ENCODE measurements around the gene ARL2.
"Not testable (repeated sequence)": the region's sequence is repeated elsewhere in the genome, so short reads cannot be mapped to it uniquely, and the experiment has no call there.

Gene ARL2

GRCh38 chr11:65013888-65014725 lies at the start of gene ARL2:
Gene ARL2, plus strand, starts transcription at chr11:65014160. Its CDS starts 48 bp downstream, at chr11:65014208.
- DNase-seq (ENCODE audit: low spot score) = peak; percentile 90

- no peak for DNase-seq (ENCODE audit: low spot score)
Measured at GRCh38 chr11:64967375-64967774, 46.6 kb upstream of the ARL2 start.

- DNase-seq (ENCODE audit: low spot score) = peak; percentile 17
Measured at GRCh38 chr11:64969209-64969608, 44.8 kb upstream of the ARL2 start.

- DNase-seq (ENCODE audit: low spot score) = no peak
Measured at GRCh38 chr11:64970731-64971151, 43.2 kb upstream of the ARL2 start.

GRCh38 chr11:64971421-64972233 lies 42.3 kb upstream of the ARL2 start, which contains the start of gene MAJIN:
Gene MAJIN, minus strand, starts transcription at chr11:64972108. Its CDS starts 12,703 bp downstream, at chr11:64959405.
- peak; percentile 92 for DNase-seq (ENCODE audit: low spot score)

DNA sequence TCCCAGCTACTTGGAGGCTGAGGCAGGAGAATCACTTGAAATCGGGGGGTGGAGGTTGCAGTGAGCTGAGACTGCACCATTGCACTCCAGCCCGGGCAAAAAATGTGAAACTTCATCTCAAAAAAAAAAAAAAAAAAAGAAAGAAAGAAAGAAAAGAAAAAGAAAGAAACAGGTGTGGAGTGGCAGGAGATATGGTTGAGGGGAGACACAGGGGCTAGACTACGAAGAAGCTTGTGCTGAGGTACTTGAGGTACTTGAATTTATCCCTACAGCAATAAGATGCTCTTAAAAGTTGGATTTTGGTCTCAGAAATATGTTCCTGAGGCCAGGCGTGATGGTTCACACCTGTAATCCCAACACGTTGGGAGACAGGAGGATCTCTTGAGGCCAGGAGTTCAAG lies 39.8 kb upstream of the ARL2 start:
- no peak for DNase-seq (ENCODE audit: low spot score)

DNA sequence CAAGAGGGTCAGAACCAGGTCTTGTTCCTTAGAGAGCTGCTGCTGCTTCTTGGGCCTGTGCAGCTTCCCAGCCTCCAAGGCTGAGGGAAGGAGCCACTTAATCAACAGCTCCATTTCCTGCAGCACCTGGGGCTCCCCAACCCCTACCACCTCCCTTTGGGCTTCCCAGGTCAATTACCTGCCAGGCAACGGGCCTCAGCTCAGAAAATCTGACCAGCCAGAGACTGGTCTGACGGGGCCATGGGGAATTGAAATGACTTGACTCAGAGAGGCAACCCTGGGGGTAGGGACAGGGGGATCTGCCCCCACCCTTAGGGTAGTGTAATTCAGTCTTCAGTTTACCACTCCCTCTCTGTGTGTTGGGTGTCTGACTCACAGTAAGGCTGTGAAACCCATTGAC lies 37.3 kb upstream of the ARL2 start:
- no peak for DNase-seq (ENCODE audit: low spot score)

DNA sequence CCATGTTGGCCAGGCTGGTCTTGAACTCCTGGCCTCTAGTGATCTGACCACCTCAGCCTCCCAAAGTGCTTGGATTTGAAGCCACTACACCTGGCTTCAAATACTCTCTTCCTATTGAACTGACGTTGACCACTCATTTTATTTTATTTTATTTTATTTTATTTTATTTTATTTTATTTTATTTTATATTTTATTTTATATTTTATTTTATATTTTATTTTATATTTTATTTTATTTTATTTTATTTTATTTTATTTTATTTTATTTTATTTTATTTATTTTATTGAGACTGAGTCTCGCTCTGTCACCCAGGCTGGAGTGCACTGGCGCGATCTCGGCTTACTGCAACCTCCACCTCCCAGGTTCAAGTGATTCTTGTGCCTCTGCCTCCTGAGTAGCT lies 30.6 kb upstream of the ARL2 start:
- not testable (repeated sequence) for DNase-seq (ENCODE audit: low spot score)

DNA sequence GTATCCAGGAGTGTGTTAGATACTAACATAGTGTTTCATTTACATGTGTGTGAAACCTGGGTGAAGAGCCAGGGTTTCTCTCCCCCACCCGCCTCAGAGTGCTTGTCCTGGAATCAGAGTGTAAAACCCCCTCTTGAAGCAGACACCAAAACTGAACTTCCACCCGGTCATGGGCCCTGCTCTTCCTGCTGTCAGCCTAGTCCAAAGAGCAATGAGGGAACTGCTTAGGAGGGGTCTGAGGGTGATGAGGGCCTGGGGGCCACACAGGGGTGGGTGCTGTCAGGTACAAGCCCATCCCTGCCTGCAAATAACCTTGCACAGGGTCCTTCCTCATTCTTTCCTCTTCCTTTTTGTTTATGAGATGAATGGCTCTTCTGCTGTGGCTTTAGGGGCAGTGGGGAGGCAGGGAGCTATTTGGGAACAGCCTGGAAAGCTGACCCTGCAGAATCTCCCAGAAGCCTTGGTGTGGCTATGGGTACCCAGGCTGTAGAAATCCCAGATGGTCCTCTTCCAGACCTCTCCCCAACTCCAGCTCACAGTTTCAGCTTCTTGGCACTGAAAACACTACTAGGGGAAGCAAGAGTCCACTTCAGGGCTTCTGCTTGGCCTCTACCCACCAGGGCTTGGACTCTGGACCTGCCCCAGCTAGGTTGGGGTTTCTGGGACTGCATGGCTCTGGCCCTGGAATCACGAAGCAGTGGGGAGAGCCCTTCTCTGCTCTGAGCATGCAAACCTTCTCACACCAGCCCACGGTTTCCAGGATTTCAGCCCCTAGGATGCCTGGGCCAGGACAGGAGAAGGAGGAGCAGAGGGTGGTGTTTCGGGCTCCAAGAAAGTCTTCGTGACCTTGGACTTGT lies 25.7 kb upstream of the ARL2 start:
- no peak for DNase-seq (ENCODE audit: low spot score)

GRCh38 chr11:64989416-64989815 lies 24.5 kb upstream of the ARL2 start:
- no peak for DNase-seq (ENCODE audit: low spot score)

- DNase-seq (ENCODE audit: low spot score) = no peak
Measured at GRCh38 chr11:64990222-64990923, 23.6 kb upstream of the ARL2 start.

DNA sequence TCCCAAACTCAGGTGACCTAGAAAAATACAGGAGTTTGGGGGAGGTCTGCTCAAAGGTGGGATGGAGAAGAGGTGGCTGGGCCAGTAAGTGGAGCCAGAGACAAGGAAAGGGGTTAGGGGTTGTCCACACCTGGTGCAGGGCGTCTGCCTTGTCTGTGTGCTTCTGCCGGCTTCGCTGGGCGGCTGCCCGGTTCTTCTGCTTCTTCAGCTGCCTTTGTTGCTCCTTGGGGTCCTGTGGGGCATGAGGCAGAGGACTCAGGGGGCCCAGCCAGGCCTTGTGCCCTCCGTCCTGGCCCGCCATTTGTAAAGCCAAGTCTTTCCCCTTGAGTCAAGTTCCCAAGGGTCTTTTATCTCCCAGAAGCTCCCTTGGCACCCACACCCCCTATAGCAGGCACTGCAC lies 19.6 kb upstream of the ARL2 start:
- DNase-seq (ENCODE audit: low spot score) = no peak

- DNase-seq (ENCODE audit: low spot score) = peak; percentile 15
Measured at GRCh38 chr11:64996327-64996709, 17.6 kb upstream of the ARL2 start.

- DNase-seq (ENCODE audit: low spot score) = peak; percentile 89
Measured at GRCh38 chr11:64996710-64997380, 17.1 kb upstream of the ARL2 start, which contains the start of gene BATF2. Gene BATF2, minus strand, starts transcription at chr11:64996971. Its CDS starts 57 bp downstream, at chr11:64996914.

DNA sequence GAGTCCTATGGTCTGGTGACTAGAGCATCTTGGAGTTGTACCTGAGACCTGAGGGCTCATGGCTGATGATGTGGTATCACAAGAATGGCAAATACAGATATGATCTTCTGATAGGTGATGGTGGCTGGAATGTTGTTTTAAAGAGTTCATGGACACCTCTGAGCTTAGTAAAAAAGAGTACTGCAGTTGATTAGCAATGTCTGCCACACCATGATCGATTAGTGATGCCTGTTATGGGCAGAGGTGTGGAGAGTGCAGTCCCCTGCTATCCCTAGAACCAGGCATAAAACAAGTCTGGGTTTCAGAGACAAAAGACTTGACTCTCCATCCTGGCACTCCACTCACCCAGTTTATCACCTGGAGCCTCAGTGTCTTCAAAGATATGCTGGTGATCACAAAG lies 15.8 kb upstream of the ARL2 start:
- DNase-seq (ENCODE audit: low spot score) = no peak

DNA sequence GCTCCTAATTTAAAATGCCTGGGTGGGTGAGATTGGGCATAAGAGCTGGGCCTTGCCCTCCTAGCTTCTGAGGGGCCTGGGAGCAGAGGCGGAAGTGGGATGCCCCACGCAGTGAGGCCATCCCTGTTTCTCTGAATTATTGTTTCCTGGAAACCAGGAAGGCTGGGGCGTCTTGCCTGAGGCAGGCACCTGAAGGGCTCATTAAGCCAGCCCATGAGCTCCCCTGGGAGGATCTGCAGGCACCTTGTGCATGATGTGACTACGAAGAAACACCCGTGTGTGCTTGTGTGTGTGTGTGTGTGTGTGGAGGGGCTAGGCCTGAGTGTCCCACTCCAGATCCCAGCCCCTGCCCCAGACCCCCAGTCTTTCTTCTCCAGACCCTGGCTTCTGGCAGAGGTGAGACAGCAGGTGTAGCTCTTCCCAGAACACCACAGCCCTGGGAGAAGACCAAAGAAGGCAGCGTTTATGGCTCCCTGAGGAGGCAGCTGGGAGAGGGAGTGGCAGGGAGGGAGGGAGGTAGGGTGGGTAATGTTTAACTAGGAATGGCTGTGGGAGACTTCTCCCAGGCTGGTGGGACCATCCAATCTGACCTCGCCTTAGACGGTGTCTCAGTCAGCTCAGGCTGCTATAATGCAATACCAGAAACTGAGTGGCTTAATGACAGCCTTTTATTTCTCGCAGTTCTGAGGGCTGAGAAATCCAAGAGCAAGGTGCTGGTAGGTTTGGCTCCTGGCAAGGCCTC lies 15.1 kb upstream of the ARL2 start:
- DNase-seq (ENCODE audit: low spot score) = no peak

- no peak for DNase-seq (ENCODE audit: low spot score)
Measured at GRCh38 chr11:64999478-64999877, 14.5 kb upstream of the ARL2 start.

DNA sequence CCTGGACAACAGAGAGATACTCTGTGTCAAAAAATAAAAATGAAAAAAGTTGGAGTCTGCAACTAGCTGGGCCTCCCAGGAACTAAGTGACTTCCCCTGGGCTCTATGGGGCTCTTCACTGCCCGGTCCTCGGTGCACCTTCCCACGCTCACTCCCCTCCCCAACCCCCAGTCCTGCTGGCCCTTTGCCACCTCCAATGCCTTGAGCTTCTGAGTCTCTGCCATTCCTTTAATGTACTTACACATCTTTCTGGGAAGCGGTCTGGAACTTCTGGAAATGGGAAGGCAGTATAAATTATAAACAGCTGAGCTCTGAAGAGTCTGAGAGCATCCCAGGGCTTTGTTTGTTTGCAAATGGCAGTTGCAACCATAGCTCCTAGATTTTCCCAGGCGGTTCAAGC lies 11.3 kb upstream of the ARL2 start:
- DNase-seq (ENCODE audit: low spot score) = no peak

DNA sequence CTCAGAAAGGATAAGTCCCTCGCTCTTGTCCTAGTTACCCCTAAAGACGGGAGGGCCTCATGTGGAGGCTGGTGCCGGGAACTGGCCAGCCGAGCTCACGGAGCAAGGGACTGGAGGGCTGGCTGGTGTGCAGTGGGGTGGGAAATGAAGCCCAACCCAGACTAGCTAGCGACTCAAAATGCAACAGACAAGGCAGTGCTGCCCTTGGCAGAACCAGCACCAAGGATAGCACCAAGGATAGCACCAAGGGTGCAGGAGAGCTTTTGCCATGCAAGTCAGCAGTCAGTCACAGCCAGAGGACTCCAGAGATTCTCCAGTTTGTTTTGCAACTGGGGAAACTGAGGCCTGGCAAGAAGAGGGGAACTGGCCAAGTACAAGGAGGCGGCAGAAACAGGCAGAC lies 10.7 kb upstream of the ARL2 start:
- peak; percentile 51 for DNase-seq (ENCODE audit: low spot score)

- DNase-seq (ENCODE audit: low spot score) = not testable (repeated sequence)
Measured at GRCh38 chr11:65003968-65004367, 10.0 kb upstream of the ARL2 start.
